Type B pancreatic cell (in vitro differentiated cells): ENCODE measurements around the gene TESMIN. TPM values are rescaled to one million over a fixed set of nuclear protein-coding genes. Genes with fewer than 3 reads are reported as not detected.

Source experiments
- DNase-seq: peaks from one replicate; pipeline ENCODE4 v3.0.0; 2021; ENCODE audit warnings: mixed read lengths; ENCODE audit not compliant: unreplicated experiment; ENCODE audit errors: extremely low spot score
- H3K27ac Mint-ChIP-seq: 2 replicates; pipeline ENCODE4 v1.8.0; 2021; ENCODE audit warnings: mild to moderate bottlenecking, mixed read lengths
- H3K27me3 Mint-ChIP-seq: 2 replicates; pipeline ENCODE4 v1.8.0; 2021; ENCODE audit warnings: mixed read lengths
- H3K36me3 Mint-ChIP-seq: 2 replicates; pipeline ENCODE4 v1.8.0; 2021; ENCODE audit warnings: mixed read lengths
- H3K4me1 Mint-ChIP-seq: one replicate; pipeline ENCODE4 v1.8.0; 2021; ENCODE audit warnings: mixed read lengths; ENCODE audit not compliant: unreplicated experiment
- H3K4me3 Mint-ChIP-seq: 2 replicates; pipeline ENCODE4 v1.8.0; 2021; ENCODE audit warnings: mild to moderate bottlenecking, mixed read lengths
- H3K9me3 Mint-ChIP-seq: 2 replicates; pipeline ENCODE4 v1.8.0; 2021; ENCODE audit warnings: mixed read lengths
- total RNA-seq: library from RNA; stranded (reverse); gene quantifications from 2 replicates; pipeline ENCODE4 v1.2.1, GENCODE V29; 2021; ENCODE audit warnings: low replicate concordance
- TF ChIP-seq, protein P1 (sequence below): fragments of 200-600 bp; sonication (generic); conservative IDR thresholded peaks from 2 replicates; pipeline ENCODE4 v1.5.0; 2021; ENCODE audit warnings: antibody characterized with exemption, mild to moderate bottlenecking

TESMIN gene
- total RNA-seq, 1 donor from 2014 or later = 6.7 TPM

GRCh38 chr11:68661014-68661413 is 90.3 kb downstream of the TESMIN start:
- H3K27ac Mint-ChIP-seq = no peak overlapping the region
- H3K27me3 Mint-ChIP-seq = peaks cover 19% of the 10 kb centered on the region
- peaks cover 21% of the 10 kb centered on the region for H3K4me1 Mint-ChIP-seq
- no peaks in the 10 kb centered on the region for H3K36me3 Mint-ChIP-seq
- no peak overlapping the region for H3K4me3 Mint-ChIP-seq
- no peak for DNase-seq
- H3K9me3 Mint-ChIP-seq = peaks cover 4% of the 10 kb centered on the region
- TF ChIP-seq, protein P1, sequence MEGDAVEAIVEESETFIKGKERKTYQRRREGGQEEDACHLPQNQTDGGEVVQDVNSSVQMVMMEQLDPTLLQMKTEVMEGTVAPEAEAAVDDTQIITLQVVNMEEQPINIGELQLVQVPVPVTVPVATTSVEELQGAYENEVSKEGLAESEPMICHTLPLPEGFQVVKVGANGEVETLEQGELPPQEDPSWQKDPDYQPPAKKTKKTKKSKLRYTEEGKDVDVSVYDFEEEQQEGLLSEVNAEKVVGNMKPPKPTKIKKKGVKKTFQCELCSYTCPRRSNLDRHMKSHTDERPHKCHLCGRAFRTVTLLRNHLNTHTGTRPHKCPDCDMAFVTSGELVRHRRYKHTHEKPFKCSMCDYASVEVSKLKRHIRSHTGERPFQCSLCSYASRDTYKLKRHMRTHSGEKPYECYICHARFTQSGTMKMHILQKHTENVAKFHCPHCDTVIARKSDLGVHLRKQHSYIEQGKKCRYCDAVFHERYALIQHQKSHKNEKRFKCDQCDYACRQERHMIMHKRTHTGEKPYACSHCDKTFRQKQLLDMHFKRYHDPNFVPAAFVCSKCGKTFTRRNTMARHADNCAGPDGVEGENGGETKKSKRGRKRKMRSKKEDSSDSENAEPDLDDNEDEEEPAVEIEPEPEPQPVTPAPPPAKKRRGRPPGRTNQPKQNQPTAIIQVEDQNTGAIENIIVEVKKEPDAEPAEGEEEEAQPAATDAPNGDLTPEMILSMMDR = no peak

GRCh38 chr11:68660066-68660810 is 91.1 kb downstream of the TESMIN start:
- peaks cover 17% of the 10 kb centered on the region for H3K27me3 Mint-ChIP-seq
- no peak overlapping the region for H3K4me3 Mint-ChIP-seq
- no peaks in the 10 kb centered on the region for H3K36me3 Mint-ChIP-seq
- DNase-seq = no peak
- H3K9me3 Mint-ChIP-seq = peaks cover 8% of the 10 kb centered on the region
- TF ChIP-seq, protein P1 = no peak
- H3K4me1 Mint-ChIP-seq = peaks cover 21% of the 10 kb centered on the region
- no peak overlapping the region for H3K27ac Mint-ChIP-seq

- Mint-ChIP-seq H3K4me1 (peaks cover 21% of the 10 kb centered on the region), H3K9me3 (peaks cover 10% of the 10 kb centered on the region), H3K27ac (peak overlapping the region; percentile 70), H3K27me3 (peaks cover 18% of the 10 kb centered on the region), H3K4me3 (peak overlapping the region; percentile 58), H3K36me3 (no peaks in the 10 kb centered on the region)
- TF ChIP-seq, protein P1 = no peak
- no peak for DNase-seq
Observed at GRCh38 chr11:68659158-68659921, 92.0 kb downstream of the TESMIN start.

DNA sequence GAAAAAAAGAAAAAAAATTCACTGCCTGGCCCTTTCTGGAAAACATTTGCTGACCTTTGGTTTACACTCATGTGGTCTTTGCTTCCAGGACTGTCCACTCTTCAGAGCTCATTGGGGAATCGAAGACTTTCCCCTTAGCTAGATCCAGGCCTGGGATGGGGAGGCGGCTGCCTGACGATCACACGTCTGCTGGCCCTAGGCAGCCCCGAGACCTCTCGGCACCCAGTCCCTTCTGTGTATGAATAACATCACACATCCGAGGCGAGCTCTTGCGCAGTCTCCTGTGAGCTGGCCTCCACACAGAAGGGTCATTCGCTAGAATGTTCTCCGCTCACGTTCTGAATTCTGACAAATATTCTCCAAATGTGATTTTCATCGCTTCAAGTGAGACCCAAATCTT is 92.7 kb downstream of the TESMIN start:
- H3K27ac Mint-ChIP-seq = peak overlapping the region; percentile 70
- DNase-seq = no peak
- peaks cover 18% of the 10 kb centered on the region for H3K27me3 Mint-ChIP-seq
- peaks cover 21% of the 10 kb centered on the region for H3K4me1 Mint-ChIP-seq
- peak overlapping the region; percentile 58 for H3K4me3 Mint-ChIP-seq
- H3K9me3 Mint-ChIP-seq = peaks cover 10% of the 10 kb centered on the region
- TF ChIP-seq, protein P1 = no peak
- H3K36me3 Mint-ChIP-seq = no peaks in the 10 kb centered on the region

DNA sequence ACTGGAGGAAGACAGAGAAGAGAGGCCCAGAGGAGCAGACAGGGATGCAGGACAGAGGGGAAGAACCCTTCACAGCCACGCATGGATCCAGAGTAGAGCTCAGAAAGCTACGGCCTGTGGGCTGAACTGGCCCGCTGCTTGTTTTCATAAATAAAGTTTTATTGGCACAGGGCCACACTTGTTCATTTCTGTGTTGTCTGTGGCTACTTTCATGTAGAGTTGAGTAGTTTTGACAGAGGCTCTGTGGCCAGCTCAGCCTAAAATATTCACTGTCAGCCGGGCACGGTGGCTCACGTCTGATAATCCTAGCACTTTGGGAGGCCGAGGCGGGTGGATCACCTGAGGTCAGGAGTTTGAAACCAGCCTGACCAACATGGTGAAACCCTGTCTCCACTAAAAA is 93.2 kb downstream of the TESMIN start:
- Mint-ChIP-seq H3K4me1 (peaks cover 21% of the 10 kb centered on the region), H3K27ac (no peak overlapping the region), H3K9me3 (peaks cover 10% of the 10 kb centered on the region), H3K4me3 (no peak overlapping the region), H3K27me3 (peaks cover 18% of the 10 kb centered on the region), H3K36me3 (no peaks in the 10 kb centered on the region)
- DNase-seq = no peak
- TF ChIP-seq, protein P1 = no peak

Other genes starting within 250 kb of the TESMIN start
- 3.4 and 6.2 TPM in 2 replicates for gene GAL, start 67.0 kb downstream of the TESMIN start, total RNA-seq
- gene CPT1A, start 90.4 kb upstream of the TESMIN start, total RNA-seq = 36.1 and 44.1 TPM in 2 replicates
- gene MRPL21, start 152.3 kb upstream of the TESMIN start, total RNA-seq = 60.2 and 67.0 TPM in 2 replicates
- gene IGHMBP2, start 152.4 kb upstream of the TESMIN start, total RNA-seq = 23.6 and 28.8 TPM in 2 replicates
- gene MRGPRD, start 229.5 kb upstream of the TESMIN start, total RNA-seq = not detected in 2 replicates